Liver (tissue), 9 donors: ENCODE measurements around the gene GSK3B. TPM values are rescaled to one million over a fixed set of nuclear protein-coding genes. Genes with fewer than 3 reads are reported as not detected.

Experiments
- DNase-seq: peaks from one replicate; pipeline ENCODE4 v3.0.0-alpha.2; 2017; ENCODE audit warnings: low spot score
- H3K27ac ChIP-seq, 2 donors: one replicate each; pipeline ENCODE4 v1.7.0; 2013; ENCODE audit warnings: inconsistent platforms in 2 of 2, low read length in 2 of 2, control low read depth in 1 of 2, low read depth in 1 of 2, mild to moderate bottlenecking in 1 of 2
- H3K27me3 ChIP-seq, 4 donors: one replicate each; pipeline versions ENCODE4 v1.6.1 to v1.7.0; 2013; ENCODE audit warnings: low read length in 3 of 4, inconsistent platforms in 1 of 4, mild to moderate bottlenecking in 1 of 4, moderate library complexity in 1 of 4; ENCODE audit not compliant: control insufficient read depth in 4 of 4, insufficient read depth in 4 of 4
- H3K36me3 ChIP-seq, 4 donors: one replicate each; pipeline versions ENCODE4 v1.6.1 to v1.7.0; 2013; ENCODE audit warnings: low read length in 3 of 4, mild to moderate bottlenecking in 3 of 4, low read depth in 1 of 4, moderate library complexity in 1 of 4; ENCODE audit not compliant: control insufficient read depth in 4 of 4, insufficient read depth in 3 of 4
- H3K4me1 ChIP-seq, 4 donors: one replicate each; pipeline versions ENCODE4 v1.6.1 to v1.7.0; 2013; ENCODE audit warnings: low read length in 3 of 4, mild to moderate bottlenecking in 3 of 4, moderate library complexity in 1 of 4; ENCODE audit not compliant: control insufficient read depth in 4 of 4, insufficient read depth in 4 of 4
- H3K4me3 ChIP-seq, 3 donors: one replicate each; pipeline versions ENCODE4 v1.6.1 to v1.7.0; 2013; ENCODE audit warnings: low read length in 3 of 3, control low read depth in 1 of 3, low read depth in 1 of 3, mild to moderate bottlenecking in 1 of 3
- H3K9ac ChIP-seq, 2 donors: one replicate each; pipeline ENCODE4 v1.7.0; 2013; ENCODE audit warnings: low read length in 2 of 2, mild to moderate bottlenecking in 2 of 2, moderate library complexity in 2 of 2, control low read depth in 1 of 2, low read depth in 1 of 2
- H3K9me3 ChIP-seq, 4 donors: one replicate each; pipeline versions ENCODE4 v1.6.1 to v1.7.0; 2013; ENCODE audit warnings: low read length in 3 of 4; ENCODE audit not compliant: control insufficient read depth in 4 of 4
- EGR1 ChIP-seq, 2 donors: IDR thresholded peaks; 2 replicates each; pipeline ENCODE4 v1.6.1; 2016 to 2018; ENCODE audit warnings: antibody characterized with exemption in 2 of 2, low read depth in 2 of 2
- GABPA ChIP-seq, 2 donors: IDR thresholded peaks in 1 of 2; conservative IDR thresholded peaks in 1 of 2; 2 replicates each; pipeline ENCODE4 v1.6.1; 2016; ENCODE audit warnings: antibody characterized with exemption in 2 of 2, mild to moderate bottlenecking in 1 of 2, moderate library complexity in 1 of 2
- HNF4A ChIP-seq, 2 donors: conservative IDR thresholded peaks; 2 replicates each; pipeline ENCODE4 v1.6.1; 2016; ENCODE audit warnings: antibody characterized with exemption in 2 of 2, mild to moderate bottlenecking in 2 of 2
- HNF4G ChIP-seq: IDR thresholded peaks from 2 replicates; pipeline ENCODE4 v1.6.1; 2016; ENCODE audit warnings: antibody characterized with exemption
- JUND ChIP-seq, 2 donors: IDR thresholded peaks; 2 replicates each; pipeline ENCODE4 v1.6.1; 2016; ENCODE audit warnings: antibody characterized with exemption in 2 of 2
- NR2F2 ChIP-seq: IDR thresholded peaks from 2 replicates; pipeline ENCODE4 v1.6.1; 2016; ENCODE audit warnings: antibody characterized with exemption
- RAD21 ChIP-seq, 2 donors: IDR thresholded peaks; 2 replicates each; pipeline ENCODE4 v1.6.1; 2016; ENCODE audit warnings: antibody characterized with exemption in 2 of 2, mild to moderate bottlenecking in 2 of 2
- RXRA ChIP-seq, 2 donors: IDR thresholded peaks; 2 replicates each; pipeline ENCODE4 v1.6.1; 2017 to 2018; ENCODE audit warnings: antibody characterized with exemption in 2 of 2, mild to moderate bottlenecking in 1 of 2
- SP1 ChIP-seq: IDR thresholded peaks from 2 replicates; pipeline ENCODE4 v1.6.1; 2018; ENCODE audit warnings: antibody characterized with exemption, mild to moderate bottlenecking
- TAF1 ChIP-seq: conservative IDR thresholded peaks from 2 replicates; pipeline ENCODE4 v1.6.1; 2016; ENCODE audit warnings: antibody characterized with exemption, mild to moderate bottlenecking
- YY1 ChIP-seq: IDR thresholded peaks from 2 replicates; pipeline ENCODE4 v1.6.1; 2016; ENCODE audit warnings: antibody characterized with exemption, mild to moderate bottlenecking
- WGBS: extraction: QIAGEN DNeasy Blood & Tissue Kit; methylation state at CpG from one replicate; pipeline ENCODE4 v1.1.7; 2013; 5-methylcytosine and 5-hydroxymethylcytosine counted together
- polyA plus RNA-seq, 2 donors: library from polyadenylated mRNA; stranded (reverse) in 1 of 2; unstranded in 1 of 2; fragments of 200-250 nt in 1 of 2; fragments of >200 nt in 1 of 2; fragmentation: Nextera tagmentation in 1 of 2; extraction: Ambion mirVana in 1 of 2; gene quantifications; one replicate each; pipeline versions ENCODE4 v1.2.1 to v1.2.3, GENCODE V29; 2013 to 2015
- total RNA-seq, 2 donors: library from RNA; depleted of rRNA; stranded (reverse); fragments of >200 nt; gene quantifications; one replicate each; pipeline ENCODE4 v1.2.3, GENCODE V29; 2014
- TF ChIP-seq, protein P1 (sequence below): IDR thresholded peaks from 2 replicates; pipeline ENCODE4 v1.6.1; 2016; ENCODE audit warnings: antibody characterized with exemption, mild to moderate bottlenecking
- TF ChIP-seq, protein P2 (sequence below): IDR thresholded peaks from 2 replicates; pipeline ENCODE4 v1.6.1; 2016; ENCODE audit warnings: antibody characterized with exemption
- TF ChIP-seq, protein P3 (sequence below): fragments of 150-350 bp; IDR thresholded peaks from 2 replicates; pipeline ENCODE4 v1.5.1; 2017; ENCODE audit warnings: improper control_type of control experiment, low read depth, low read length; ENCODE audit not compliant: missing input control
- TF ChIP-seq, protein P4 (sequence below): IDR thresholded peaks from 2 replicates; pipeline ENCODE4 v1.6.1; 2016; ENCODE audit warnings: antibody characterized with exemption
- donor health status: healthy.
- donor health status: healthy.
- donor health status: healthy.
- donor health status: healthy.
- donor health status: healthy.

GSK3B gene
- total and polyA plus RNA-seq, 4 donors, result 10.5 to 20.8 (median 18.5) TPM

DNA sequence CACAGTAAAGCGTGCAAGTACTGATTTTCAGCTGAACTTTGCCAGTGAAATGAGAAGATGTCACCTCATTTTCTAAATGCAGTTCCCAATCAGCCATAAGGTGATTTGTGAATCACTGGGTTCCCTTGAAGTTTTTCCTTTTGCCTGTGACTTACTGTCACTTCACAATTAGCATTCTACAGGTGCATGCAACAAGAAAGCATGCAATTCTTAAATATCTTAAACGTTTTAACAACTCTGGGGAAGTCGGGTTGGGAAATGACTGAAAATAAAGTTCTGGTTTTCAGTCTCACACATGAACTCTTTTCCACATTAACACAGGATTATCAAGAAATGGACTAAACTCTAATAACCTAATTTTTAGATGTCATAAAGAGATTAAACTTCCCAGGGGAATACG, 5.2 kb downstream of the GSK3B start:
- Histone ChIP-seq H3K27me3 (no peaks in the 10 kb centered on the region), H3K4me1 (peaks cover 2 to 34% (median 16%) of the 10 kb centered on the region in 4 donors), H3K36me3 (no peaks in the 10 kb centered on the region), H3K4me3 (no peak overlapping the region), H3K27ac (no peak overlapping the region), H3K9ac (no peak overlapping the region), H3K9me3 (no peaks in the 10 kb centered on the region)
- TF ChIP-seq SP1, result no peak
- TF ChIP-seq TAF1, result no peak
- TF ChIP-seq HNF4G, result no peak
- no peak for TF ChIP-seq RAD21 (IDR thresholded peaks at IDR 0.05)
- TF ChIP-seq, protein P1, sequence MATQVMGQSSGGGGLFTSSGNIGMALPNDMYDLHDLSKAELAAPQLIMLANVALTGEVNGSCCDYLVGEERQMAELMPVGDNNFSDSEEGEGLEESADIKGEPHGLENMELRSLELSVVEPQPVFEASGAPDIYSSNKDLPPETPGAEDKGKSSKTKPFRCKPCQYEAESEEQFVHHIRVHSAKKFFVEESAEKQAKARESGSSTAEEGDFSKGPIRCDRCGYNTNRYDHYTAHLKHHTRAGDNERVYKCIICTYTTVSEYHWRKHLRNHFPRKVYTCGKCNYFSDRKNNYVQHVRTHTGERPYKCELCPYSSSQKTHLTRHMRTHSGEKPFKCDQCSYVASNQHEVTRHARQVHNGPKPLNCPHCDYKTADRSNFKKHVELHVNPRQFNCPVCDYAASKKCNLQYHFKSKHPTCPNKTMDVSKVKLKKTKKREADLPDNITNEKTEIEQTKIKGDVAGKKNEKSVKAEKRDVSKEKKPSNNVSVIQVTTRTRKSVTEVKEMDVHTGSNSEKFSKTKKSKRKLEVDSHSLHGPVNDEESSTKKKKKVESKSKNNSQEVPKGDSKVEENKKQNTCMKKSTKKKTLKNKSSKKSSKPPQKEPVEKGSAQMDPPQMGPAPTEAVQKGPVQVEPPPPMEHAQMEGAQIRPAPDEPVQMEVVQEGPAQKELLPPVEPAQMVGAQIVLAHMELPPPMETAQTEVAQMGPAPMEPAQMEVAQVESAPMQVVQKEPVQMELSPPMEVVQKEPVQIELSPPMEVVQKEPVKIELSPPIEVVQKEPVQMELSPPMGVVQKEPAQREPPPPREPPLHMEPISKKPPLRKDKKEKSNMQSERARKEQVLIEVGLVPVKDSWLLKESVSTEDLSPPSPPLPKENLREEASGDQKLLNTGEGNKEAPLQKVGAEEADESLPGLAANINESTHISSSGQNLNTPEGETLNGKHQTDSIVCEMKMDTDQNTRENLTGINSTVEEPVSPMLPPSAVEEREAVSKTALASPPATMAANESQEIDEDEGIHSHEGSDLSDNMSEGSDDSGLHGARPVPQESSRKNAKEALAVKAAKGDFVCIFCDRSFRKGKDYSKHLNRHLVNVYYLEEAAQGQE, result no peak
- TF ChIP-seq, protein P2, sequence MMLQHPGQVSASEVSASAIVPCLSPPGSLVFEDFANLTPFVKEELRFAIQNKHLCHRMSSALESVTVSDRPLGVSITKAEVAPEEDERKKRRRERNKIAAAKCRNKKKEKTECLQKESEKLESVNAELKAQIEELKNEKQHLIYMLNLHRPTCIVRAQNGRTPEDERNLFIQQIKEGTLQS, result no peak
- TF ChIP-seq RXRA (IDR thresholded peaks at IDR 0.05), result no peak
- TF ChIP-seq YY1, result no peak
- TF ChIP-seq NR2F2, result no peak
- TF ChIP-seq, protein P3, sequence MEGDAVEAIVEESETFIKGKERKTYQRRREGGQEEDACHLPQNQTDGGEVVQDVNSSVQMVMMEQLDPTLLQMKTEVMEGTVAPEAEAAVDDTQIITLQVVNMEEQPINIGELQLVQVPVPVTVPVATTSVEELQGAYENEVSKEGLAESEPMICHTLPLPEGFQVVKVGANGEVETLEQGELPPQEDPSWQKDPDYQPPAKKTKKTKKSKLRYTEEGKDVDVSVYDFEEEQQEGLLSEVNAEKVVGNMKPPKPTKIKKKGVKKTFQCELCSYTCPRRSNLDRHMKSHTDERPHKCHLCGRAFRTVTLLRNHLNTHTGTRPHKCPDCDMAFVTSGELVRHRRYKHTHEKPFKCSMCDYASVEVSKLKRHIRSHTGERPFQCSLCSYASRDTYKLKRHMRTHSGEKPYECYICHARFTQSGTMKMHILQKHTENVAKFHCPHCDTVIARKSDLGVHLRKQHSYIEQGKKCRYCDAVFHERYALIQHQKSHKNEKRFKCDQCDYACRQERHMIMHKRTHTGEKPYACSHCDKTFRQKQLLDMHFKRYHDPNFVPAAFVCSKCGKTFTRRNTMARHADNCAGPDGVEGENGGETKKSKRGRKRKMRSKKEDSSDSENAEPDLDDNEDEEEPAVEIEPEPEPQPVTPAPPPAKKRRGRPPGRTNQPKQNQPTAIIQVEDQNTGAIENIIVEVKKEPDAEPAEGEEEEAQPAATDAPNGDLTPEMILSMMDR, result no peak
- TF ChIP-seq GABPA (IDR thresholded peaks at IDR 0.05 in 1 of 2, conservative IDR thresholded peaks at IDR 0.05 in 1 of 2), result no peak
- TF ChIP-seq HNF4A (conservative IDR thresholded peaks at IDR 0.05), result no peak
- TF ChIP-seq, protein P4, sequence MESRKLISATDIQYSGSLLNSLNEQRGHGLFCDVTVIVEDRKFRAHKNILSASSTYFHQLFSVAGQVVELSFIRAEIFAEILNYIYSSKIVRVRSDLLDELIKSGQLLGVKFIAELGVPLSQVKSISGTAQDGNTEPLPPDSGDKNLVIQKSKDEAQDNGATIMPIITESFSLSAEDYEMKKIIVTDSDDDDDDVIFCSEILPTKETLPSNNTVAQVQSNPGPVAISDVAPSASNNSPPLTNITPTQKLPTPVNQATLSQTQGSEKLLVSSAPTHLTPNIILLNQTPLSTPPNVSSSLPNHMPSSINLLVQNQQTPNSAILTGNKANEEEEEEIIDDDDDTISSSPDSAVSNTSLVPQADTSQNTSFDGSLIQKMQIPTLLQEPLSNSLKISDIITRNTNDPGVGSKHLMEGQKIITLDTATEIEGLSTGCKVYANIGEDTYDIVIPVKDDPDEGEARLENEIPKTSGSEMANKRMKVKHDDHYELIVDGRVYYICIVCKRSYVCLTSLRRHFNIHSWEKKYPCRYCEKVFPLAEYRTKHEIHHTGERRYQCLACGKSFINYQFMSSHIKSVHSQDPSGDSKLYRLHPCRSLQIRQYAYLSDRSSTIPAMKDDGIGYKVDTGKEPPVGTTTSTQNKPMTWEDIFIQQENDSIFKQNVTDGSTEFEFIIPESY, result no peak
- no peak for TF ChIP-seq EGR1 (IDR thresholded peaks at IDR 0.05; ENCODE audit: low read depth in 2 of 2)
- TF ChIP-seq JUND (IDR thresholded peaks at IDR 0.05), result no peak
- 78% methylated on average over 4 of the region's 4 CpGs for WGBS
- no peak for DNase-seq

DNA sequence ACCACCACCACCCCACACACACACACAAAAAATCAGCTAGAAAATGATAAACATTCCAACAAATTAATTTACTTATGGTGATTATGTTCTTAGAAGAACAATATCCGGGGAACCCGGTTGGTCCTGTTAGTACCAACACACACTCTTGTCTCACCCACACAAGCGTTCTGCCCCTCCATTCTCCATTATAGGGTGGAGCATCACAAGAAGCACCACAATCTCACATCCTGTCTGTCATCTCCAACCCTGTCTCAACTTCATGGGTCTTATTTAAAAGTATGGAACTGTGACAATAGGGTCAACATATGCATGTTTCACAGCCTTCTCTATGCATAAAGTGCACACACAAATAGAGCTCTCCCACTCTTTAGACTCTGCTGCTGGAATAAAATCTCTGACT, 5.6 kb downstream of the GSK3B start:
- no peaks in the 10 kb centered on the region for H3K27me3 ChIP-seq
- H3K9ac ChIP-seq, result no peak overlapping the region
- DNase-seq, result no peak
- H3K9me3 ChIP-seq, result no peaks in the 10 kb centered on the region
- peaks cover 2 to 34% (median 16%) of the 10 kb centered on the region in 4 donors for H3K4me1 ChIP-seq
- 95% methylated on average over 3 of the region's 3 CpGs for WGBS
- H3K36me3 ChIP-seq, result no peaks in the 10 kb centered on the region
- H3K4me3 ChIP-seq, result no peak overlapping the region
- TF ChIP-seq YY1 (no peak), RAD21 (IDR thresholded peaks at IDR 0.05) (no peak), NR2F2 (no peak), TAF1 (no peak)
- TF ChIP-seq, protein P4, result no peak
- no peak overlapping the region for H3K27ac ChIP-seq
